ENCODE results near the gene C4orf51. TPM values are rescaled to one million over a fixed set of nuclear protein-coding genes. Genes with fewer than 3 reads are reported as not detected.

The C4orf51 gene
- total and polyA plus RNA-seq, 4 experiments from 2014 or later = not detected

- POLR2A ChIA-PET (ENCODE audit: partially characterized antibody) = no interaction called here
- intact Hi-C loops (cut with micrococcal nuclease) = loop anchor here (5.0 to 10.0 kb wide), 3 partner anchors 203 to 559 kb away; partner anchors contain the start of genes LSM6 and ZNF827
- Histone ChIP-seq H3K27ac (ENCODE audit: low read depth, low read length) (no peak overlapping the region), H3K4me3 (ENCODE audit: low read length in 2 of 2) (no peak overlapping the region), H3K36me3 (ENCODE audit: insufficient read depth, low read length) (no peaks in the 10 kb centered on the region), H3K9me3 (ENCODE audit: control insufficient read depth in 1 of 2, low read length in 2 of 2) (no peaks in the 10 kb centered on the region), H3K27me3 (ENCODE audit: insufficient read depth, low read length) (no peaks in the 10 kb centered on the region), H3K4me1 (ENCODE audit: insufficient read depth, low read length) (peaks cover 5% of the 10 kb centered on the region)
- Mint-ChIP-seq H3K27ac (peak overlapping the region in 4 of 7 donors; percentile 0 to 78 (median 16)), H3K4me3 (peak overlapping the region in 7 of 8 donors; percentile 24 to 82 (median 79)), H3K36me3 (no peaks in the 10 kb centered on the region), H3K27me3 (peaks cover 8 to 10% of the 10 kb centered on the region in 2 donors), H3K4me1 (peaks cover 4 to 31% (median 10%) of the 10 kb centered on the region in 4 donors), H3K9me3 (no peaks in the 10 kb centered on the region)
- no peak for DNase-seq
- CTCF ChIA-PET (ENCODE audit: partially characterized antibody) = no interaction called here
Observed at GRCh38 chr4:145734031-145734430, 54.1 kb downstream of the C4orf51 start.

- DNase-seq = no peak
- H3K9me3 Mint-ChIP-seq = no peaks in the 10 kb centered on the region
- Histone ChIP-seq H3K36me3 (ENCODE audit: insufficient read depth, low read length) (no peaks in the 10 kb centered on the region), H3K27me3 (ENCODE audit: insufficient read depth, low read length) (no peaks in the 10 kb centered on the region), H3K4me3 (ENCODE audit: low read length in 2 of 2) (no peak overlapping the region), H3K27ac (ENCODE audit: low read depth, low read length) (no peak overlapping the region), H3K4me1 (ENCODE audit: insufficient read depth, low read length) (peaks cover 5% of the 10 kb centered on the region), H3K9me3 (ENCODE audit: control insufficient read depth in 1 of 2, low read length in 2 of 2) (no peaks in the 10 kb centered on the region)
- H3K4me1 Mint-ChIP-seq = peaks cover 4 to 31% (median 10%) of the 10 kb centered on the region in 4 donors
- H3K27ac Mint-ChIP-seq = peak overlapping the region in 3 of 7 donors; percentile 22 to 76 (median 43)
- no peaks in the 10 kb centered on the region for H3K36me3 Mint-ChIP-seq
- CTCF ChIA-PET (ENCODE audit: partially characterized antibody) = no interaction called here
- peak overlapping the region in 5 of 8 donors; percentile 17 to 79 (median 47) for H3K4me3 Mint-ChIP-seq
- intact Hi-C loops (cut with micrococcal nuclease) = loop anchor here (5.0 to 10.0 kb wide), 3 partner anchors 203 to 560 kb away; partner anchors contain the start of genes LSM6 and ZNF827
- H3K27me3 Mint-ChIP-seq = peaks cover 5 to 7% of the 10 kb centered on the region in 2 donors
- POLR2A ChIA-PET (ENCODE audit: partially characterized antibody) = no interaction called here
Observed at GRCh38 chr4:145734576-145735346, 54.8 kb downstream of the C4orf51 start.

GRCh38 chr4:145735347-145735675 lies 55.4 kb downstream of the C4orf51 start:
- Mint-ChIP-seq H3K9me3 (no peaks in the 10 kb centered on the region), H3K27ac (peak overlapping the region in 4 of 7 donors; percentile 8 to 43 (median 12)), H3K36me3 (no peaks in the 10 kb centered on the region), H3K27me3 (peaks cover 2 to 7% of the 10 kb centered on the region in 2 donors), H3K4me1 (peaks cover 4 to 31% (median 10%) of the 10 kb centered on the region in 4 donors), H3K4me3 (no peak overlapping the region)
- POLR2A ChIA-PET (ENCODE audit: partially characterized antibody) = no interaction called here
- intact Hi-C loops (cut with micrococcal nuclease) = loop anchor here (10.0 kb wide), 2 partner anchors 439 to 561 kb away; partner anchors contain the start of gene LSM6
- DNase-seq = no peak
- Histone ChIP-seq H3K36me3 (ENCODE audit: insufficient read depth, low read length) (no peaks in the 10 kb centered on the region), H3K27ac (ENCODE audit: low read depth, low read length) (no peak overlapping the region), H3K27me3 (ENCODE audit: insufficient read depth, low read length) (no peaks in the 10 kb centered on the region), H3K4me3 (ENCODE audit: low read length in 2 of 2) (no peak overlapping the region), H3K4me1 (ENCODE audit: insufficient read depth, low read length) (peaks cover 5% of the 10 kb centered on the region), H3K9me3 (ENCODE audit: control insufficient read depth in 1 of 2, low read length in 2 of 2) (no peaks in the 10 kb centered on the region)
- CTCF ChIA-PET (ENCODE audit: partially characterized antibody) = no interaction called here

GRCh38 chr4:145735827-145736226 lies 55.9 kb downstream of the C4orf51 start:
- H3K4me3 Mint-ChIP-seq = no peak overlapping the region
- H3K36me3 ChIP-seq (ENCODE audit: insufficient read depth, low read length) = no peaks in the 10 kb centered on the region
- H3K36me3 Mint-ChIP-seq = no peaks in the 10 kb centered on the region
- no peaks in the 10 kb centered on the region for H3K27me3 ChIP-seq (ENCODE audit: insufficient read depth, low read length)
- peaks cover 5% of the 10 kb centered on the region for H3K4me1 ChIP-seq (ENCODE audit: insufficient read depth, low read length)
- H3K4me3 ChIP-seq (ENCODE audit: low read length in 2 of 2) = no peak overlapping the region
- DNase-seq = no peak
- POLR2A ChIA-PET (ENCODE audit: partially characterized antibody) = no interaction called here
- H3K27ac Mint-ChIP-seq = peak overlapping the region in 1 of 7 donors; percentile 71
- CTCF ChIA-PET (ENCODE audit: partially characterized antibody) = no interaction called here
- H3K4me1 Mint-ChIP-seq = peaks cover 4 to 31% (median 10%) of the 10 kb centered on the region in 4 donors
- H3K27ac ChIP-seq (ENCODE audit: low read depth, low read length) = no peak overlapping the region
- H3K9me3 Mint-ChIP-seq = no peaks in the 10 kb centered on the region
- H3K27me3 Mint-ChIP-seq = peaks cover 2 to 4% of the 10 kb centered on the region in 2 donors
- intact Hi-C loops (cut with micrococcal nuclease) = loop anchor here (10.0 kb wide), 2 partner anchors 439 to 561 kb away; partner anchors contain the start of gene LSM6
- H3K9me3 ChIP-seq (ENCODE audit: control insufficient read depth in 1 of 2, low read length in 2 of 2) = no peaks in the 10 kb centered on the region

- Mint-ChIP-seq H3K4me3 (no peak overlapping the region), H3K9me3 (no peaks in the 10 kb centered on the region), H3K36me3 (no peaks in the 10 kb centered on the region), H3K27me3 (no peaks in the 10 kb centered on the region), H3K27ac (no peak overlapping the region), H3K4me1 (peaks cover 4 to 31% (median 10%) of the 10 kb centered on the region in 4 donors)
- no peak for DNase-seq
- no peak overlapping the region for H3K4me3 ChIP-seq (ENCODE audit: low read length in 2 of 2)
- CTCF ChIA-PET (ENCODE audit: partially characterized antibody) = no interaction called here
- no peaks in the 10 kb centered on the region for H3K27me3 ChIP-seq (ENCODE audit: insufficient read depth, low read length)
- H3K9me3 ChIP-seq (ENCODE audit: control insufficient read depth in 1 of 2, low read length in 2 of 2) = no peaks in the 10 kb centered on the region
- H3K27ac ChIP-seq (ENCODE audit: low read depth, low read length) = no peak overlapping the region
- intact Hi-C loops (cut with micrococcal nuclease) = loop anchor here (10.0 kb wide), 2 partner anchors 438 to 562 kb away; partner anchors contain the start of gene LSM6
- POLR2A ChIA-PET (ENCODE audit: partially characterized antibody) = no interaction called here
- peaks cover 5% of the 10 kb centered on the region for H3K4me1 ChIP-seq (ENCODE audit: insufficient read depth, low read length)
- no peaks in the 10 kb centered on the region for H3K36me3 ChIP-seq (ENCODE audit: insufficient read depth, low read length)
Observed at GRCh38 chr4:145736241-145736831, 56.4 kb downstream of the C4orf51 start.

- Histone ChIP-seq H3K4me3 (ENCODE audit: low read length in 2 of 2) (no peak overlapping the region), H3K27ac (ENCODE audit: low read depth, low read length) (no peak overlapping the region), H3K9me3 (ENCODE audit: control insufficient read depth in 1 of 2, low read length in 2 of 2) (no peaks in the 10 kb centered on the region), H3K4me1 (ENCODE audit: insufficient read depth, low read length) (no peaks in the 10 kb centered on the region), H3K36me3 (ENCODE audit: insufficient read depth, low read length) (no peaks in the 10 kb centered on the region), H3K27me3 (ENCODE audit: insufficient read depth, low read length) (no peaks in the 10 kb centered on the region)
- H3K36me3 Mint-ChIP-seq = no peaks in the 10 kb centered on the region
- intact Hi-C loops (cut with micrococcal nuclease) = loop anchor here (10.0 kb wide), 2 partner anchors 435 to 565 kb away; partner anchors contain the start of gene LSM6
- H3K9me3 Mint-ChIP-seq = no peaks in the 10 kb centered on the region
- DNase-seq = no peak
- peaks cover 0 to 8% (median 0%) of the 10 kb centered on the region in 4 donors for H3K4me1 Mint-ChIP-seq
- peaks cover 2 to 3% of the 10 kb centered on the region in 2 donors for H3K27me3 Mint-ChIP-seq
- POLR2A ChIA-PET (ENCODE audit: partially characterized antibody) = no interaction called here
- H3K4me3 Mint-ChIP-seq = no peak overlapping the region
- no peak overlapping the region for H3K27ac Mint-ChIP-seq
- CTCF ChIA-PET (ENCODE audit: partially characterized antibody) = no interaction called here
Observed at GRCh38 chr4:145739845-145740244, 59.9 kb downstream of the C4orf51 start.

GRCh38 chr4:145740806-145741205 lies 60.9 kb downstream of the C4orf51 start:
- ChIA-PET CTCF (ENCODE audit: partially characterized antibody) (no interaction called here), POLR2A (ENCODE audit: partially characterized antibody) (no interaction called here)
- Mint-ChIP-seq H3K27me3 (peaks cover 3 to 7% of the 10 kb centered on the region in 2 donors), H3K27ac (no peak overlapping the region), H3K9me3 (peaks cover 0 to 5% (median 0%) of the 10 kb centered on the region in 8 donors), H3K36me3 (no peaks in the 10 kb centered on the region), H3K4me3 (no peak overlapping the region), H3K4me1 (peaks cover 0 to under 1% (median 0%) of the 10 kb centered on the region in 4 donors)
- Histone ChIP-seq H3K27ac (ENCODE audit: low read depth, low read length) (no peak overlapping the region), H3K4me1 (ENCODE audit: insufficient read depth, low read length) (no peaks in the 10 kb centered on the region), H3K9me3 (ENCODE audit: control insufficient read depth in 1 of 2, low read length in 2 of 2) (no peaks in the 10 kb centered on the region), H3K27me3 (ENCODE audit: insufficient read depth, low read length) (no peaks in the 10 kb centered on the region), H3K36me3 (ENCODE audit: insufficient read depth, low read length) (no peaks in the 10 kb centered on the region), H3K4me3 (ENCODE audit: low read length in 2 of 2) (no peak overlapping the region)
- intact Hi-C loops (cut with micrococcal nuclease) = no loop called here
- DNase-seq = no peak
